HepG2 (cell line): ENCODE results near the gene PGPEP1. TPM values are rescaled to one million over a fixed set of nuclear protein-coding genes. Genes with fewer than 3 reads are reported as not detected.

Experiments used
- ATAC-seq: fragments of 200-7000 bp; cut with Tn5 transposase; 3 replicates; pipeline ENCODE4 v1.9.1; 2020; ENCODE audit warnings: mild to moderate bottlenecking, moderate library complexity
- BruUV-seq: library from RNA; stranded (reverse); fragments of 400-500 nt; replicated peaks from 2 replicates; lab custom pipeline; 2021; lab: Mats Ljungman, UMichigan
- CTCF ChIA-PET: fragments of 300-600 bp; formaldehyde crosslinking; extraction: SDS; loops from one replicate; lab custom pipeline; 2021; ENCODE audit warnings: low total read pairs, inconsistent platforms, low intra/inter-chr PET ratio; lab: Yijun Ruan, JAX
- POLR2A ChIA-PET: fragments of 350-600 bp; sonication (Branson Sonifier 250); formaldehyde crosslinking; loops from one replicate; lab custom pipeline; 2020; ENCODE audit warnings: antibody characterized with exemption, inconsistent platforms; lab: Yijun Ruan, JAX
- DNase-seq: peaks from one replicate; pipeline ENCODE4 v3.0.0-alpha.2; 2015; ENCODE audit warnings: low spot score
- FAIRE-seq: peaks from 3 replicates; lab custom pipeline; 2011; peaks lifted over from hg19 to GRCh38; lab: Jason Lieb, UNC
- H2AFZ ChIP-seq: one replicate; pipeline ENCODE4 v1.6.1; 2011; ENCODE audit warnings: low read length, inconsistent platforms
- H3K27ac ChIP-seq: fragments of 300-600 bp; 3 replicates; pipeline ENCODE4 v1.8.0; 2011; ENCODE audit warnings: mixed run types, mild to moderate bottlenecking, mixed read lengths, low read length, inconsistent platforms; ENCODE audit not compliant: insufficient read depth; ENCODE audit errors: extremely low read length
- H3K27me3 ChIP-seq, 2 experiments: fragments of 200-600 bp in 1 of 2; 2 replicates in 1 of 2; 3 replicates in 1 of 2; pipeline versions ENCODE4 v1.6.0 to v1.8.0; 2011; ENCODE audit warnings: low read length in 2 of 2, mild to moderate bottlenecking in 2 of 2, moderate library complexity in 2 of 2, inconsistent platforms in 1 of 2; ENCODE audit not compliant: insufficient read depth in 2 of 2, control insufficient read depth in 1 of 2
- H3K36me3 ChIP-seq, 2 experiments: fragments of 200-600 bp in 1 of 2; replicated peaks in 1 of 2; 2 replicates in 1 of 2; 3 replicates in 1 of 2; pipeline versions ENCODE4 v1.5.1 to v1.8.0; 2011; ENCODE audit warnings: low read length in 2 of 2, inconsistent platforms in 1 of 2; ENCODE audit not compliant: insufficient read depth in 2 of 2, control insufficient read depth in 1 of 2
- H3K4me1 ChIP-seq: 2 replicates; pipeline ENCODE4 v1.5.1; 2012; ENCODE audit warnings: low read length, inconsistent platforms; ENCODE audit not compliant: insufficient read depth
- H3K4me2 ChIP-seq: 2 replicates; pipeline ENCODE4 v1.6.0; 2011; ENCODE audit warnings: low read depth, low read length, inconsistent platforms
- H3K4me3 ChIP-seq, 3 experiments: fragments of 200-600 bp in 1 of 3; sonication (generic), shearing (Covaris generic) in 1 of 3; replicated peaks in 1 of 3; 2 replicates each; pipeline ENCODE4 v1.5.1; 2011 to 2016; ENCODE audit warnings: low read length in 3 of 3, inconsistent platforms in 2 of 3, low read depth in 2 of 3, mild to moderate bottlenecking in 2 of 3, control low read depth in 1 of 3, mixed read lengths in 1 of 3; ENCODE audit not compliant: insufficient read depth in 1 of 3
- H3K79me2 ChIP-seq: one replicate; pipeline ENCODE4 v1.6.1; 2011; ENCODE audit warnings: low read length, inconsistent platforms; ENCODE audit not compliant: insufficient read depth
- H3K9ac ChIP-seq: 2 replicates; pipeline ENCODE4 v1.6.0; 2011; ENCODE audit warnings: mild to moderate bottlenecking, low read depth, low read length, inconsistent platforms; ENCODE audit not compliant: insufficient read depth
- H3K9me3 ChIP-seq: 2 replicates; pipeline ENCODE4 v1.5.1; 2012; ENCODE audit warnings: mild to moderate bottlenecking, low read length
- H4K20me1 ChIP-seq: 2 replicates; pipeline ENCODE4 v1.6.0; 2011; ENCODE audit warnings: inconsistent platforms, mild to moderate bottlenecking, low read length, moderate library complexity; ENCODE audit not compliant: insufficient read depth
- ADNP ChIP-seq: sonication (generic); formaldehyde crosslinking; IDR thresholded peaks from 2 replicates; pipeline ENCODE4 v1.4.0; 2020; ENCODE audit warnings: missing genetic modification reagents
- CHD4 ChIP-seq: fragments of 200-600 bp; sonication (generic); IDR thresholded peaks from 2 replicates; pipeline ENCODE4 v1.7.0; 2017; ENCODE audit warnings: mild to moderate bottlenecking, low read length, borderline replicate concordance
- FOXA3 ChIP-seq: IDR thresholded peaks from 2 replicates; pipeline ENCODE4 v1.6.1; 2016; ENCODE audit warnings: missing genetic modification reagents, missing compliant biosample characterization
- KDM2A ChIP-seq: sonication (generic); formaldehyde crosslinking; IDR thresholded peaks from 2 replicates; pipeline ENCODE4 v1.4.0; 2020; ENCODE audit warnings: low read depth, missing genetic modification reagents, borderline replicate concordance
- RXRA ChIP-seq: sonication (generic); formaldehyde crosslinking; IDR thresholded peaks from 2 replicates; pipeline ENCODE4 v1.5.1; 2020; ENCODE audit warnings: missing genetic modification reagents
- TCF7L2 ChIP-seq: IDR thresholded peaks from 2 replicates; pipeline ENCODE4 v1.6.1; 2011; ENCODE audit warnings: mild to moderate bottlenecking, low read depth, low read length, moderate library complexity
- ZMYM3 ChIP-seq: sonication (generic); formaldehyde crosslinking; IDR thresholded peaks from 2 replicates; pipeline ENCODE4 v1.5.1; 2020; ENCODE audit warnings: mild to moderate bottlenecking, missing genetic modification reagents
- ZNF512B ChIP-seq: sonication (generic); formaldehyde crosslinking; IDR thresholded peaks from 2 replicates; pipeline ENCODE4 v1.5.1; 2020; ENCODE audit warnings: missing genetic modification reagents, mild to moderate bottlenecking, borderline replicate concordance
- ZNF563 ChIP-seq: sonication (generic); formaldehyde crosslinking; IDR thresholded peaks from 2 replicates; pipeline ENCODE4 v1.8.0; 2022; ENCODE audit warnings: mild to moderate bottlenecking, moderate library complexity, missing genetic modification reagents
- ZNF572 ChIP-seq: sonication (generic); formaldehyde crosslinking; IDR thresholded peaks from 2 replicates; pipeline ENCODE4 v1.5.1; 2020; ENCODE audit warnings: mild to moderate bottlenecking, missing genetic modification reagents
- ZXDC ChIP-seq: sonication (generic); formaldehyde crosslinking; IDR thresholded peaks from 2 replicates; pipeline ENCODE4 v1.5.0; 2020; ENCODE audit warnings: mild to moderate bottlenecking, missing genetic modification reagents
- WGBS: methylation state at CpG from one replicate; pipeline ENCODE4 v1.1.6; 2017; ENCODE audit warnings: low lambda C conversion rate; 5-methylcytosine and 5-hydroxymethylcytosine counted together
- in situ Hi-C: cut with HindIII; loops from 2 replicates; pipeline ENCODE4 v1.10.0; 2017; ENCODE audit warnings: low pct_unique_long_range_greater_than_20kb; ENCODE audit not compliant: extremely low pct_ligation_motif_present
- intact Hi-C: fragments of 100-400 bp; cut with micrococcal nuclease; formaldehyde crosslinking; loops from one replicate; pipeline ENCODE4 v1.10.0; 2022; ENCODE audit not compliant: unreplicated experiment
- polyA plus RNA-seq, 8 experiments: library from polyadenylated mRNA; depleted of rRNA in 3 of 8; stranded (reverse) in 7 of 8; unstranded in 1 of 8; fragments of >200 nt; fragmentation: Illumina TruSeq in 4 of 8; extraction: Trizol in 4 of 8; gene quantifications; 2 replicates each; pipeline versions ENCODE4 v1.2.1 to v1.2.3, GENCODE V29; 2011 to 2016; ENCODE audit warnings: low read depth in 4 of 8, missing spikeins in 1 of 8, mixed read lengths in 1 of 8; ENCODE audit not compliant: insufficient read depth in 1 of 8
- total RNA-seq, 5 experiments: library from RNA; depleted of rRNA; stranded (reverse); fragments of >200 nt; fragmentation: Illumina TruSeq; extraction: Trizol; gene quantifications; 2 replicates each; pipeline ENCODE4 v1.2.3, GENCODE V29; 2016; ENCODE audit warnings: low read depth in 1 of 5

PGPEP1 gene
- total and polyA plus RNA-seq, 2 of the 13 experiments (the other 11 are each of a cell fraction or from before 2014, with no cell fraction given): 53.1 to 56.6 TPM

GRCh38 chr19:18418029-18418482 lies 77.7 kb downstream of the PGPEP1 start (continued):
- 0 out of 2 replicates have a peak, but pooled peaks have one; percentile 2 for TF ChIP-seq FOXA3 (CRISPR knock-in tag)
- TF ChIP-seq CHD4: no peak

GRCh38 chr19:18418483-18419194 lies 78.2 kb downstream of the PGPEP1 start:
- peaks cover 8% of the 10 kb centered on the region; the same call in 1 of the 2 replicates for H4K20me1 ChIP-seq
- H3K27ac ChIP-seq: peak overlapping the region; percentile 3
- ChIA-PET CTCF (no interaction called here), POLR2A (interaction anchor here (0.8 to 3.7 kb wide), 14 partner anchors 8 to 169 kb away, joined by 3 to 25 read pairs (median 4); partner anchors contain the start of genes GDF15, JUND and LSM4)
- H3K4me3 ChIP-seq: peak overlapping the region; percentile 59 to 78 (median 60); a peak in 5 of 6 replicates
- ATAC-seq: peak; percentile 11
- no peaks in the 10 kb centered on the region for H3K9me3 ChIP-seq
- intact Hi-C loops (no loop called here), in situ Hi-C loops (loop anchor here (10.0 kb wide), 2 partner anchors 144 to 214 kb away; partner anchors contain the start of genes IQCN and RAB3A)
- peak overlapping the region; percentile 85 for H3K4me2 ChIP-seq
- peaks cover 31% of the 10 kb centered on the region for H3K79me2 ChIP-seq
- H3K4me1 ChIP-seq: peaks cover 69% of the 10 kb centered on the region
- no peak for DNase-seq
- 0 out of 5 replicates have a peak, but pooled peaks cover 0 to 3% of the 10 kb centered on the region in 2 experiments for H3K36me3 ChIP-seq
- no peaks in the 10 kb centered on the region for H3K27me3 ChIP-seq
- 21% methylated on average over 13 of the region's 39 CpGs for WGBS
- FAIRE-seq: no peak
- no TSS peak for BruUV-seq
- peak overlapping the region; percentile 73 for H3K9ac ChIP-seq
- no peak overlapping the region for H2AFZ ChIP-seq
- TF ChIP-seq ZNF512B (CRISPR knock-in tag) (no peak), ZNF563 (CRISPR knock-in tag) (no peak), TCF7L2 (no peak), ZNF572 (CRISPR knock-in tag) (peak; percentile 22; the same call in 1 of the 2 replicates), KDM2A (CRISPR knock-in tag) (0 out of 2 replicates have a peak, but pooled peaks have one; percentile 36), ZMYM3 (CRISPR knock-in tag) (no peak), ADNP (CRISPR knock-in tag) (0 out of 2 replicates have a peak, but pooled peaks have one; percentile 7), RXRA (CRISPR knock-in tag) (no peak; the same call in 1 of the 2 replicates), ZXDC (CRISPR knock-in tag) (0 out of 2 replicates have a peak, but pooled peaks have one; percentile 25)
